GM18873 (cell line): Measurements from ENCODE around the gene TPRA1.
"Not testable (repeated sequence)": the region's sequence is repeated elsewhere in the genome, so short reads cannot be mapped to it uniquely, and the experiment has no call there.

Experiments
- ATAC-seq: cut with Tn5 transposase; IDR thresholded peaks from one replicate; pipeline ENCODE4 v1.9.1; 2021; ENCODE audit warnings: mild to moderate bottlenecking, moderate library complexity, moderate number of reproducible peaks; ENCODE audit not compliant: unreplicated experiment, low FRiP score

The TPRA1 gene

DNA sequence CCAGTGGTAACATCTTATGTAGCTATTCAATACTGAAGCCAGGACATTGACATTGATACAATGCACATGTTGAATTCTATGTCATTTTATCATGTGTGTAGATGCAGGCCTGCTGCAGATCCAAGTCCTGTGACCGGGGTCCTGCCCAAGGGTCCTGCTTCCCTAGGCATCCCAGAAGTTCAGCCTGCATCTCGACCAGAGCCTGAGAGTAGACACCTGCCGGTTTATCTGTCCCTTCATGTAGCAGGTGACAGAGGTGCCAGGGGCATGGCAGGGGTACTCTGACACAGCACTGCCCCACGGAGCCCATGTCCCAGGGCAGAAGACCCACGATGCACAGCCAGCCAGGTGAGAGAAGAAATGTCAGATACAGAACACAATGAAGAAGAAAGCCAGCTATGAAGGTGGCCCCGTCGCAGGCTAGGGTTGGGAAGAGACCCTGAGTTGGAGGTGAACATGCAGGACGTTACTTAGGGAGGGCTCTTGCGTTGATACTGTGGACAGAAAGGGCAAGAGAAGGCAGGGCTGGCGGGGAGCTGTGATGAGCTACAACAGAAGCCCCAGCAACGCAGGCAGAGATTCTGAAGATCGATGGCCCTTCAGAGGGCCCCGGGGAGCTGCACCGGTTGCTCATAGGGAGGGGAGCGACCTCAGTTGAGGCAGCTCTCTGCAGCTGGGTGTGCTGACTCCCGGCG, 51.0 kb downstream of the TPRA1 start:
- no peak for ATAC-seq

DNA sequence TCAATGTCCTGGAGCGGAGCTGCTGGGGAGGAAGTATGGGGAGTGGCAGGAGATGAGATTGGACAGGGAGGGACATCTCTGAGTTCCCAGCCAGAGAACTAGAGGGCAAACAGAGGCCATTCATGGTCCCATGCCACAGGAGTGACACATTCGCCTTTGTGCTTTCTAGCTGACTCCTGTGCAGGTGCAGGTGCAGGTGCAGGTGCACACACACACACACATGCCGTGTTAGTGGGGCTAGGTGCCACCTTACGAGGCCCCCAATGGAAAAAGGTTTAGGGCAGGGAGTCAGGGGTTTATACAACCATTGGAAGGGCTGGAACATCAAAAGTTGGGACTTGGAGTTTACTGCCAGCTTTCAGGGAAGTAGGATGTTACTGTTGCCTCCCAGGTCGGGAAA, 52.0 kb downstream of the TPRA1 start:
- no peak for ATAC-seq

GRCh38 chr3:127536830-127537812, 53.4 kb downstream of the TPRA1 start:
- ATAC-seq, result no peak

- ATAC-seq, result no peak
These were observed 54.4 kb downstream of the TPRA1 start for GRCh38 chr3:127535901-127536829.

- ATAC-seq, result no peak
These were observed 55.3 kb downstream of the TPRA1 start for GRCh38 chr3:127535106-127535785.

- ATAC-seq, result no peak
These were observed 56.0 kb downstream of the TPRA1 start for GRCh38 chr3:127534564-127534963.

DNA sequence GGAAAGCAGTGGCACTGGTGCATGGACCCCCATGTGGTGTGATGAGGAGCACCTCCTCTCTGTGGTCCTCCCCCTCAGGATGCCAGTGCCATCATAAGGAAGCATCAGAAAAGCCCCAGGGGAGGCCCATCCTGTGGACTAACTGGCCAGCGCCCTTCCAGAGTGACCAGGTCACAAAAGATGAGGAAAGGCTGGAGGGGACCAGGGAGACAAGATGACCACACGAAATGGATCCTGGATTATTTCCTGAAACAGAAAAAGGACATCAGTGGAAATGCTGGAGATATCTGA, 56.4 kb downstream of the TPRA1 start:
- no peak for ATAC-seq

DNA sequence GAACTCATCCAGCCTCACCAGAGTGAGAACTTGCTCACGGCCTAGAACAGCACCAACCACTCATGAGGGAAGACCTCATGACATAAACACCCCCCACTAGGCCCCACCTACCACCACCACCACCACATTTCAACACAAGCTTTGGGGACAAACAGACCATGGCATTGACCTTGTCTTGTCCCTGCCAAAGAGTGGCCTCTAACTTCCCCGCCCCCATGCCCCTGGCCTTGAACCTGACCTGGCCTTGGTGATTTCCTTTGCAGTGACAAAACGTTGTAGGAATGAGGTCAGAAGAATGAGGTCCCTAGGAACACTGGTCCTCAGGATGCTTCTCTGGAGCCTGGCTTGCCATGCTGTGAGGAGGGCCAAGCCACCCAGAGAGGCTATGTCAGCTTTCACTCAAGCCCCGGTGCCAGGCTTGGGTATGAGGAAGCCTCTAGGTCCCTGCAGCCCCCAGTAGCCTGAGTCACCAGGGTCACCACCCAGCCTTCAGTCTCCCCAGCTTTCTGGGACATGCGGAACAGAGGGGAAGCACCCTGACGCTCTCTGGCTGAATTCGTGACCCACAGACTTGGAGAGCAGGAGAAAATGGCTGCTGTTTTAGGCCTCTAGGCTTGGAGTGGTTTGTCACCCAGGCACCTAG, 57.9 kb downstream of the TPRA1 start:
- ATAC-seq, result no peak

DNA sequence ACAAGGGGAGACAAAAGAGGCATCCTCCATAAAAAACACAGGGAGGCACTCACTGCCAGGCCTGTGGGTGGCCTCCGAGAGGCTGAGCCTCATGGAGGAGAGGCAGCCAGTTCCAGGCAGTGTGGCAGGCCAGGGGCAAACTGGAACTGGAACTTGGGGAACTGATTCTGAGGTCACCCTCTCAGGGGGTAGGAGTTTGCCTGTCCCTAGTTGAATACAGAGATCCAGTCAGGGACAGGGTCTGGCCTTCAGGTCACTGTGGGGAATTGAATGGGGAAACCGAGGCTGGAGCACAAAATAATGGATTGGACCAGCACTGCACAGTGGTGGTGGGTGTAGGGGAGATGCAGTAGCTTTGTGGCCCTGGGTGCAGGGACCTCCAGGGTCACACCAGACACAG, 58.7 kb downstream of the TPRA1 start:
- no peak for ATAC-seq

DNA sequence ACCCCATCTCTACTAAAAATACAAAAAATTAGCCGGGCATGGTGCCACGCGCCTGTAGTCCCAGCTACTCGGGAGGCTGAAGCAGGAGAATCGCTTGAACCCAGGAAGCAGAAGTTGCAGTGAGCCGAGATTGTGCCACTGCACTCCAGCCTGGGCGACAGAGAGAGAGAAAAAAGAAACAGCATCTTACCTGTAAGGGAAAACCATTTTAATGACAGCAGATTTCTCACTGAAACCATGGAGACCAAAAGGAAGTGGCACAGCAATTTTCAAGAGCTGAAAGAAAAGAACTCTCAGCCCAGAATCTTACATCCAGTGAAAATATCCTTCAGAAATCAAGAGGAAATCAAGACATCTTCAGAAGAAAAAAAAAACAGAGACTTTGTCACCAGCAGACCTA, 59.7 kb downstream of the TPRA1 start:
- ATAC-seq, result not testable (repeated sequence)

DNA sequence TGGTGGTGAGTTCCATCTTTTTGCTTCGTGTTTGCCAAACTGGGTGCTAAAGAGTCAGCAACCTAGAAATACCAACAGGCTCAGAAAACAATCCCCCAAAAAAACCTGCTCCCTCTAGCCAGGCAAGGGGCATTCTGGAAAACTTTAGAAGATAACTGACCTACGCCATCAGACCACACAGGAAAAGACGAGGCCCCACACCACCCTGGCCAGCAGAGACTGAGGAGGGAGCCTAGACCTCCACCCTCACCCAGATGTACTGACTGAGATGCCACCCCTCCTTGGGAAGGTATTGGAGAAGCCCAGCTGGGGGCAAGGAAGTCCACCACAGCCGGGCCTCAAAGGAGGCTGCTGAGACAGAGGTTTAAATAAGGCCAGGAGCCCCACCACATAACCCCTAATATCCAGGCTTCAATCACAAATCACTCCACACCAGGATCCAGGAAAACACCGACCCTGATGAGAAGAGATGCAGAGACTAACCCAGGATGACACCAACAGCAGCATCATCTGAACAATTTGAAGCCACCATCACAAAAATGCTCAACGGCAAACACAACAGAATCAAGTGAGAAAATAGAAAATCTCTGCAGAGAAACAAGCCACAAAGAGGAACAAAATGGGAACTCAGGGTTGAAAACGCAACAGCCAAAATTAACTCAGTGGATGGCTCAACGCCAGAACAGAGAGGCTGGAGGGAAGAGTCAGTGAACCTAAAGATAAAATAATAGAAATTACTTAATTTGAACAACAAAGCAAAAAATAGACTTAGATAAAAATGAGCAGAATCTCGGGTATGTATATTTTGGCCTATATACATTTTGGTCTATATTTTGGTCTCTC, 61.0 kb downstream of the TPRA1 start:
- ATAC-seq, result no peak

- ATAC-seq, result no peak
These were observed 65.2 kb downstream of the TPRA1 start for GRCh38 chr3:127525373-127525772.

- no peak for ATAC-seq
These were observed 66.1 kb downstream of the TPRA1 start for GRCh38 chr3:127524296-127524896.
